HL-60 (cell line): ENCODE results near the gene TMEM200A.
"Not testable (repeated sequence)": the region's sequence is repeated elsewhere in the genome, so short reads cannot be mapped to it uniquely, and the experiment has no call there.

ENCODE experiments used
- GABPA ChIP-seq: IDR thresholded peaks from 2 replicates; pipeline ENCODE4 v1.6.1; 2012; ENCODE audit warnings: low read depth
- POLR2AphosphoS5 ChIP-seq: IDR thresholded peaks from 2 replicates; pipeline ENCODE4 v1.6.1; 2012; ENCODE audit warnings: low read depth
- TF ChIP-seq, protein P1 (sequence below): IDR thresholded peaks from one replicate; pipeline ENCODE4 v1.5.1; 2011; ENCODE audit warnings: low read length, control low read depth, inconsistent platforms; ENCODE audit not compliant: insufficient read depth

- not testable (repeated sequence) for TF ChIP-seq GABPA, POLR2AphosphoS5
- TF ChIP-seq, protein P1, sequence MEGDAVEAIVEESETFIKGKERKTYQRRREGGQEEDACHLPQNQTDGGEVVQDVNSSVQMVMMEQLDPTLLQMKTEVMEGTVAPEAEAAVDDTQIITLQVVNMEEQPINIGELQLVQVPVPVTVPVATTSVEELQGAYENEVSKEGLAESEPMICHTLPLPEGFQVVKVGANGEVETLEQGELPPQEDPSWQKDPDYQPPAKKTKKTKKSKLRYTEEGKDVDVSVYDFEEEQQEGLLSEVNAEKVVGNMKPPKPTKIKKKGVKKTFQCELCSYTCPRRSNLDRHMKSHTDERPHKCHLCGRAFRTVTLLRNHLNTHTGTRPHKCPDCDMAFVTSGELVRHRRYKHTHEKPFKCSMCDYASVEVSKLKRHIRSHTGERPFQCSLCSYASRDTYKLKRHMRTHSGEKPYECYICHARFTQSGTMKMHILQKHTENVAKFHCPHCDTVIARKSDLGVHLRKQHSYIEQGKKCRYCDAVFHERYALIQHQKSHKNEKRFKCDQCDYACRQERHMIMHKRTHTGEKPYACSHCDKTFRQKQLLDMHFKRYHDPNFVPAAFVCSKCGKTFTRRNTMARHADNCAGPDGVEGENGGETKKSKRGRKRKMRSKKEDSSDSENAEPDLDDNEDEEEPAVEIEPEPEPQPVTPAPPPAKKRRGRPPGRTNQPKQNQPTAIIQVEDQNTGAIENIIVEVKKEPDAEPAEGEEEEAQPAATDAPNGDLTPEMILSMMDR = not testable (repeated sequence)
These were observed 19.5 kb upstream of the TMEM200A start for GRCh38 chr6:130346324-130346723.
